C4-2B (cell line): ENCODE measurements around the gene PPFIA3.

Experiments
- CTCF ChIP-seq: fragments of 450-650 bp; conservative IDR thresholded peaks from 2 replicates; pipeline ENCODE4 v1.5.1; 2017; ENCODE audit warnings: mild to moderate bottlenecking
- ZFX ChIP-seq: fragments of 450-650 bp; IDR thresholded peaks from 2 replicates; pipeline ENCODE4 v1.6.1; 2017

GRCh38 chr19:49145573-49146407 is 26.4 kb downstream of the PPFIA3 start:
- peak; percentile 97 for TF ChIP-seq CTCF
- TF ChIP-seq ZFX: no peak
